ENCODE data around the gene FOXD2.

Gene FOXD2

GRCh38 chr1:47417170-47418044 lies 20.4 kb upstream of the FOXD2 start:
- no peak for DNase-seq (ENCODE audit: low read depth in 2 of 2)

GRCh38 chr1:47418122-47418521 lies 19.7 kb upstream of the FOXD2 start:
- DNase-seq (ENCODE audit: low read depth in 2 of 2): no peak

GRCh38 chr1:47418681-47419325 lies 19.0 kb upstream of the FOXD2 start:
- DNase-seq (ENCODE audit: low read depth in 2 of 2): no peak

GRCh38 chr1:47420547-47420946 lies 17.3 kb upstream of the FOXD2 start:
- no peak for DNase-seq (ENCODE audit: low read depth in 2 of 2)

- no peak for DNase-seq (ENCODE audit: low read depth in 2 of 2)
Measured at GRCh38 chr1:47423872-47424271, 14.0 kb upstream of the FOXD2 start.

GRCh38 chr1:47424336-47424982 lies 13.4 kb upstream of the FOXD2 start:
- DNase-seq (ENCODE audit: low read depth in 2 of 2): no peak

GRCh38 chr1:47431534-47431933 lies 6.3 kb upstream of the FOXD2 start:
- DNase-seq (ENCODE audit: low read depth in 2 of 2): no peak

- DNase-seq (ENCODE audit: low read depth in 2 of 2): peak in 1 of 2 donors; percentile 46
Measured at GRCh38 chr1:47432071-47433036, 5.5 kb upstream of the FOXD2 start.

GRCh38 chr1:47433037-47433421 lies 4.8 kb upstream of the FOXD2 start:
- DNase-seq (ENCODE audit: low read depth in 2 of 2): no peak

GRCh38 chr1:47433477-47434050 lies 4.3 kb upstream of the FOXD2 start:
- DNase-seq (ENCODE audit: low read depth in 2 of 2): no peak

- no peak for DNase-seq (ENCODE audit: low read depth in 2 of 2)
Measured at GRCh38 chr1:47434051-47434842, 3.6 kb upstream of the FOXD2 start.

- no peak for DNase-seq (ENCODE audit: low read depth in 2 of 2)
Measured at GRCh38 chr1:47435506-47436303, 2.1 kb upstream of the FOXD2 start.

- peak; percentile 74 to 77 for DNase-seq (ENCODE audit: low read depth in 2 of 2)
Measured at GRCh38 chr1:47436304-47436978, 1.4 kb upstream of the FOXD2 start.

GRCh38 chr1:47436979-47437446 lies 831 bp upstream of the FOXD2 start:
- no peak for DNase-seq (ENCODE audit: low read depth in 2 of 2)

GRCh38 chr1:47438165-47439016 lies 547 bp downstream of the FOXD2 start:
- no peak for DNase-seq (ENCODE audit: low read depth in 2 of 2)

- DNase-seq (ENCODE audit: low read depth in 2 of 2): no peak
Measured at GRCh38 chr1:47439017-47439818, 1.4 kb downstream of the FOXD2 start.

Data from stimulated activated CD8-positive, alpha-beta memory T cell treated with anti-CD3 and anti-CD28 coated beads, Interleukin-2, amount 100 ng/mL, for 48 hours (primary cell).